ENCODE data around the gene WWOX. TPM values are rescaled to one million over a fixed set of nuclear protein-coding genes. Genes with fewer than 3 reads are reported as not detected.

Gene WWOX
- total and polyA plus RNA-seq, 10 donors = 5.9 to 90.3 (median 26.4) TPM

DNA sequence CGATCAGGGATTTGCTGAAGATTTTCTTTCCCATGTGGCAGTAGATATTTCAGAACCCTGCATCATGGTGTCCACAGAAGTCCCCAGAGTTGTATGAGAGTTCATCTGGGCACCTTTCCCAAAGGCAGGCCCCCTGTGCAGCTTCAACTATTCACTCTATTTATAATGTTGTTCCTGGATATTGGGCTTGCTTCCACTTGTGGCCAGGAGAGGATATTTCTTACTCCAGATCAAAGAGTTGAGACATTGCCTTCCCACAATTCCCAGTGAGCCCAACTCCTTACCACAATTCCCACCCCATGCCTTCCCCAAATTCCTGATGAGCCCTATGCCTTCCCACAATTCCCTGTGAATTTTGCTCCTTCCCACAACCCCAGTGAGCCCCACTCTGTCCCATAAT is 206.9 kb downstream of the WWOX start:
- WGBS, 5 donors = 90 to 100% (median 100%) methylated on average over 1 of the region's 1 CpG
- no peak for DNase-seq
- no peak overlapping the region for H3K4me3 ChIP-seq
- H3K36me3 ChIP-seq = no peaks in the 10 kb centered on the region
- no peaks in the 10 kb centered on the region for H3K4me1 ChIP-seq
- H3K9me3 ChIP-seq = no peaks in the 10 kb centered on the region
- intact Hi-C loops (cut with DNase I; ENCODE audit: low total_unique reads) = no loop called here
- no peak overlapping the region for H3K27ac ChIP-seq
- no peaks in the 10 kb centered on the region for H3K27me3 ChIP-seq (replicated peaks in 1 of 7)
- TF ChIP-seq POLR2AphosphoS5 (IDR thresholded peaks at IDR 0.05) (no peak), CTCF (IDR thresholded peaks at IDR 0.05 in 8 of 11, conservative IDR thresholded peaks at IDR 0.05 in 3 of 11) (no peak), POLR2A (IDR thresholded peaks at IDR 0.05) (no peak)

- Histone ChIP-seq H3K27me3 (replicated peaks in 1 of 7) (no peaks in the 10 kb centered on the region), H3K9me3 (no peaks in the 10 kb centered on the region), H3K27ac (no peak overlapping the region), H3K4me3 (no peak overlapping the region), H3K4me1 (no peaks in the 10 kb centered on the region), H3K36me3 (no peaks in the 10 kb centered on the region)
- no peak for DNase-seq
- intact Hi-C loops (cut with DNase I; ENCODE audit: low total_unique reads) = no loop called here
- TF ChIP-seq POLR2A (IDR thresholded peaks at IDR 0.05) (no peak), POLR2AphosphoS5 (IDR thresholded peaks at IDR 0.05) (no peak), CTCF (IDR thresholded peaks at IDR 0.05 in 8 of 11, conservative IDR thresholded peaks at IDR 0.05 in 3 of 11) (no peak)
- 81 to 100% (median 92%) methylated on average over 1 of the region's 1 CpG for WGBS, 5 donors
These were observed 208.5 kb downstream of the WWOX start for GRCh38 chr16:78307824-78308528.

DNA sequence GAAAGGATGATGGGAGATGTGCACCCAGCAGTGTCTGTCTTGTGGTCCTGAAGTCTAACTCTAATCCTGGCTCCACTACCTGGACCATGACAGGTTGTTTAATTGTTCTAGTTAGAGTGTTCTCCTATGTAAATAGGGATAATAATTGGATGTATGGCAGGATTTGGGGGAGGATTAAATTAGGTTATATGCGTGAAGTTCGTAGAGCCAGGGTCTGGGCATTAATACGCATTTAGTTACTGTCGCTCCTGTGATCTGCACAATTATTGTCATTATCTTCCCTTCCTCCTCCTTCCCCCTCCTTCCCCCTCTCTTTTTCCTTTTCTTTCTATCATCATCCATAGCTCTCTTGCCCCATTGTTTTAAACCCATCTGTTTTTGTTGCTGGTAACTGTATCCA is 210.3 kb downstream of the WWOX start:
- H3K9me3 ChIP-seq = no peaks in the 10 kb centered on the region
- H3K36me3 ChIP-seq = no peaks in the 10 kb centered on the region
- H3K27me3 ChIP-seq (replicated peaks in 1 of 7) = no peaks in the 10 kb centered on the region
- 96 to 100% (median 98%) methylated on average over 4 of the region's 4 CpGs for WGBS, 5 donors
- no peaks in the 10 kb centered on the region for H3K4me1 ChIP-seq
- intact Hi-C loops (cut with DNase I; ENCODE audit: low total_unique reads) = no loop called here
- no peak overlapping the region for H3K4me3 ChIP-seq
- no peak for DNase-seq
- H3K27ac ChIP-seq = no peak overlapping the region
- TF ChIP-seq POLR2A (IDR thresholded peaks at IDR 0.05) = no peak
- no peak for TF ChIP-seq CTCF (IDR thresholded peaks at IDR 0.05 in 8 of 11, conservative IDR thresholded peaks at IDR 0.05 in 3 of 11)
- no peak for TF ChIP-seq POLR2AphosphoS5 (IDR thresholded peaks at IDR 0.05)

- WGBS, 5 donors = 75 to 85% (median 80%) methylated on average over 5 of the region's 5 CpGs
- Histone ChIP-seq H3K27ac (no peak overlapping the region), H3K9me3 (no peaks in the 10 kb centered on the region), H3K4me3 (no peak overlapping the region), H3K4me1 (no peaks in the 10 kb centered on the region), H3K36me3 (no peaks in the 10 kb centered on the region), H3K27me3 (replicated peaks in 1 of 7) (no peaks in the 10 kb centered on the region)
- TF ChIP-seq CTCF (IDR thresholded peaks at IDR 0.05 in 8 of 11, conservative IDR thresholded peaks at IDR 0.05 in 3 of 11) (no peak), POLR2A (IDR thresholded peaks at IDR 0.05) (no peak), POLR2AphosphoS5 (IDR thresholded peaks at IDR 0.05) (no peak)
- DNase-seq = no peak
- intact Hi-C loops (cut with DNase I; ENCODE audit: low total_unique reads) = no loop called here
These were observed 210.7 kb downstream of the WWOX start for GRCh38 chr16:78310196-78310595.
